Epithelial cell of proximal tubule (primary cell): ENCODE data around the gene NHERF1. TPM values are rescaled to one million over a fixed set of nuclear protein-coding genes. Genes with fewer than 3 reads are reported as not detected.

ENCODE experiments used
- DNase-seq: peaks from one replicate; pipeline ENCODE4 v3.0.0-alpha.2; 2011; ENCODE audit warnings: low read depth
- H3K4me3 ChIP-seq: 2 replicates; pipeline ENCODE4 v1.5.1; 2011; ENCODE audit warnings: low read depth, mild to moderate bottlenecking, low read length
- CTCF ChIP-seq: conservative IDR thresholded peaks from 2 replicates; pipeline ENCODE4 v1.5.1; 2012; ENCODE audit warnings: low read depth, mild to moderate bottlenecking, low read length
- total RNA-seq: library from RNA; depleted of rRNA; stranded (reverse); fragments of >200 nt; gene quantifications from 2 replicates; pipeline ENCODE4 v1.2.3, GENCODE V29; 2015

Gene NHERF1
- total RNA-seq, 1 donor from 2014 or later: 45.1 TPM

GRCh38 chr17:74732042-74732867, 16.2 kb upstream of the NHERF1 start:
- no peak overlapping the region for H3K4me3 ChIP-seq
- DNase-seq: no peak
- TF ChIP-seq CTCF: no peak

GRCh38 chr17:74733365-74734122, 14.9 kb upstream of the NHERF1 start:
- no peak for DNase-seq
- no peak for TF ChIP-seq CTCF
- H3K4me3 ChIP-seq: no peak overlapping the region

- no peak for TF ChIP-seq CTCF
- no peak overlapping the region for H3K4me3 ChIP-seq
- no peak for DNase-seq
These were observed 14.2 kb upstream of the NHERF1 start for GRCh38 chr17:74734256-74734655.

GRCh38 chr17:74736513-74737298, 11.7 kb upstream of the NHERF1 start, which contains the start of gene RAB37:
Gene RAB37, plus strand, starts transcription at chr17:74737256. Its CDS starts 17 bp downstream, at chr17:74737273.
- DNase-seq: no peak
- TF ChIP-seq CTCF: peak; percentile 46
- H3K4me3 ChIP-seq: peak within 1 kb of the TSS; percentile 35

- peak; percentile 51 for TF ChIP-seq CTCF
- no peak for DNase-seq
- no peak overlapping the region for H3K4me3 ChIP-seq
These were observed 11.0 kb upstream of the NHERF1 start for GRCh38 chr17:74737299-74738050.
